ENCODE measurements around the gene SLC2A5. TPM values are rescaled to one million over a fixed set of nuclear protein-coding genes. Genes with fewer than 3 reads are reported as not detected.

Gene SLC2A5
- total RNA-seq, 2 experiments from 2014 or later: not detected

DNA sequence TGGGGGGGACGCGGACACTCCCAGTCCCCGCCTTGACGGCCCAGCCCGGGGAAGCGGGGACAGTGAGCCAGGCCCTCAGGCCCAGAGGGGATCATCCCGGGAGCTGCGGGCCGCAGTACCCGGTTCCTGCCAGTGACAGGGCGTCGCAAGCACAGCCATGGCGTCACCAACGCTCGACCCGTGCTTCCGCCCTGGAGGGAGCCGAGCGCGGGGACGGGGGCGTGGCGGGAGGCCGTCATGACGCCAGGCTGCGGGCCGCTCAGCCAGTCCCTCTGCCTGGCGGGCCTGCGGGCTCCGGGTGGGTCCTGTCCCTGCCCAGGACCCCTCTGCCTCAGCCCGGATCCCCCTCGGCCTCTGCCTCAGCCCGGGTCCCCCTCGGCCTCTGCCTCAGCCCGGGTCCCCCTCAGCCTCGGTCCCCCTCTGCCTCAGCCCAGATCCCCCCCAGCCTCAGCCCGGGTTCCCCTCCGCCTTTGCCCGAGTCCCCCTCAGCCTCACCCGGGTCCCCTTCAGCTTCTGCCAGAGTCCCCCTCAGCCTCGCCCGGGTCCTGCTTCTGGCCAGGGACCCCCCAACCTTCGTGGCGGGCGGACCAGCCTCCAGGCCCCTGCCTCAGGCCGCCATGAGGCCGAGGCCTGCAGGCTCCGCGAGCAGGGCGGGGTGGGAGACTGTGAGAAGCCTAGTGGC, 2.3 kb upstream of the SLC2A5 start:
- H3K27ac Mint-ChIP-seq: no peak overlapping the region
- CTCF ChIA-PET: interaction anchor here (0.7 kb wide), 1 partner anchor 70 kb away, joined by 3 read pairs; no protein-coding TSS in a partner anchor
- H3K9me3 Mint-ChIP-seq: no peaks in the 10 kb centered on the region
- TF ChIP-seq, protein P1, sequence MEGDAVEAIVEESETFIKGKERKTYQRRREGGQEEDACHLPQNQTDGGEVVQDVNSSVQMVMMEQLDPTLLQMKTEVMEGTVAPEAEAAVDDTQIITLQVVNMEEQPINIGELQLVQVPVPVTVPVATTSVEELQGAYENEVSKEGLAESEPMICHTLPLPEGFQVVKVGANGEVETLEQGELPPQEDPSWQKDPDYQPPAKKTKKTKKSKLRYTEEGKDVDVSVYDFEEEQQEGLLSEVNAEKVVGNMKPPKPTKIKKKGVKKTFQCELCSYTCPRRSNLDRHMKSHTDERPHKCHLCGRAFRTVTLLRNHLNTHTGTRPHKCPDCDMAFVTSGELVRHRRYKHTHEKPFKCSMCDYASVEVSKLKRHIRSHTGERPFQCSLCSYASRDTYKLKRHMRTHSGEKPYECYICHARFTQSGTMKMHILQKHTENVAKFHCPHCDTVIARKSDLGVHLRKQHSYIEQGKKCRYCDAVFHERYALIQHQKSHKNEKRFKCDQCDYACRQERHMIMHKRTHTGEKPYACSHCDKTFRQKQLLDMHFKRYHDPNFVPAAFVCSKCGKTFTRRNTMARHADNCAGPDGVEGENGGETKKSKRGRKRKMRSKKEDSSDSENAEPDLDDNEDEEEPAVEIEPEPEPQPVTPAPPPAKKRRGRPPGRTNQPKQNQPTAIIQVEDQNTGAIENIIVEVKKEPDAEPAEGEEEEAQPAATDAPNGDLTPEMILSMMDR (IDR thresholded peaks at IDR 0.05): no peak
- H3K4me3 Mint-ChIP-seq: no peak overlapping the region
- no peaks in the 10 kb centered on the region for H3K36me3 Mint-ChIP-seq (ENCODE audit: low read depth)
- no peaks in the 10 kb centered on the region for H3K4me1 Mint-ChIP-seq (ENCODE audit: low read depth)
- POLR2A ChIA-PET: no interaction called here
- DNase-seq (no peak), ATAC-seq (no peak)
- peaks cover 16% of the 10 kb centered on the region for H3K27me3 Mint-ChIP-seq
- intact Hi-C loops (cut with micrococcal nuclease): no loop called here

DNA sequence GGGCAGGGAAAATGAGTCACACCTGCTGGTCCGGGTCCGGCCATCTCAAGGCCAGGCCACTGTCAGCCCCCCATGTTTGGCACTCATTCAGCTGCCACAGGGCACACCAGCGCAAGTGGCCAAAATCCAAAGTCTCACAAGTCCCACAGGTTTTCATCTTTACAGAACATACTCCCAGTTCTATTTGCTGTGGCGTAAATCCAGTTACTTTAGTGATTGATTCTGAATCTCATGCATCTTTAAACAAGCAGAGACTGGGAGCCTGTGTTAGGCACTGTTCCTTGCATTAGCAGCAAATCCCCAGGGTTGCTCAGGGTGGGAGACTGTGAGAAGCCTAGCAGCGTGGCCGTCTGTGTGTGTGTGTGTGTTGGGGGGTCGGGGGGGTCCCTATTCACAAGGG, 1.1 kb upstream of the SLC2A5 start:
- Mint-ChIP-seq H3K27ac (no peak overlapping the region), H3K27me3 (peaks cover 9% of the 10 kb centered on the region), H3K9me3 (no peaks in the 10 kb centered on the region), H3K4me3 (no peak overlapping the region), H3K36me3 (ENCODE audit: low read depth) (no peaks in the 10 kb centered on the region), H3K4me1 (ENCODE audit: low read depth) (no peaks in the 10 kb centered on the region)
- DNase-seq (no peak), ATAC-seq (no peak)
- intact Hi-C loops (cut with micrococcal nuclease): no loop called here
- ChIA-PET POLR2A (no interaction called here), CTCF (interaction anchor here (1.0 kb wide), 2 partner anchors 40 to 65 kb away, joined by 3 read pairs; no protein-coding TSS in a partner anchor)
- TF ChIP-seq, protein P1 (IDR thresholded peaks at IDR 0.05): no peak

DNA sequence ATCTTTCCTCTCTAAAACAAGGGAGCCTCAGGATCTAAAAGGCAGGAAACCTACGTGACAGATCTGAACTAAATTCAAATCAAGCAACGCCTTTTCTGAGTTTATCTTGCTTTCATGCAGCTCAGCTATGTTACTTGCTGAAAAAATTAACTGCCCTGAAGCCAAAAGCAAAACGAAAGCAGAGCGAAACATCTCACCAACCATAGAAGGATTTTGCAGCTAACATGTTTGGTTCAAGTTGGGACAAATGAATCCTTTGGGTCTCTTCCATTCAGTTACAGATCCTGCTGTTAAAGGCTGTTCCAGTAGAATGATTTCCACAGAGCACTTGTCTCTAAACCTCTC, 482 bp downstream of the SLC2A5 start:
- intact Hi-C loops (cut with micrococcal nuclease): no loop called here
- TF ChIP-seq, protein P1 (IDR thresholded peaks at IDR 0.05): no peak
- Mint-ChIP-seq H3K4me3 (no peak overlapping the region), H3K36me3 (ENCODE audit: low read depth) (no peaks in the 10 kb centered on the region), H3K9me3 (no peaks in the 10 kb centered on the region), H3K4me1 (ENCODE audit: low read depth) (no peaks in the 10 kb centered on the region), H3K27me3 (peaks cover under 1% of the 10 kb centered on the region), H3K27ac (no peak overlapping the region)
- CTCF ChIA-PET: no interaction called here
- POLR2A ChIA-PET: no interaction called here
- no peak for ATAC-seq
- DNase-seq: no peak

DNA sequence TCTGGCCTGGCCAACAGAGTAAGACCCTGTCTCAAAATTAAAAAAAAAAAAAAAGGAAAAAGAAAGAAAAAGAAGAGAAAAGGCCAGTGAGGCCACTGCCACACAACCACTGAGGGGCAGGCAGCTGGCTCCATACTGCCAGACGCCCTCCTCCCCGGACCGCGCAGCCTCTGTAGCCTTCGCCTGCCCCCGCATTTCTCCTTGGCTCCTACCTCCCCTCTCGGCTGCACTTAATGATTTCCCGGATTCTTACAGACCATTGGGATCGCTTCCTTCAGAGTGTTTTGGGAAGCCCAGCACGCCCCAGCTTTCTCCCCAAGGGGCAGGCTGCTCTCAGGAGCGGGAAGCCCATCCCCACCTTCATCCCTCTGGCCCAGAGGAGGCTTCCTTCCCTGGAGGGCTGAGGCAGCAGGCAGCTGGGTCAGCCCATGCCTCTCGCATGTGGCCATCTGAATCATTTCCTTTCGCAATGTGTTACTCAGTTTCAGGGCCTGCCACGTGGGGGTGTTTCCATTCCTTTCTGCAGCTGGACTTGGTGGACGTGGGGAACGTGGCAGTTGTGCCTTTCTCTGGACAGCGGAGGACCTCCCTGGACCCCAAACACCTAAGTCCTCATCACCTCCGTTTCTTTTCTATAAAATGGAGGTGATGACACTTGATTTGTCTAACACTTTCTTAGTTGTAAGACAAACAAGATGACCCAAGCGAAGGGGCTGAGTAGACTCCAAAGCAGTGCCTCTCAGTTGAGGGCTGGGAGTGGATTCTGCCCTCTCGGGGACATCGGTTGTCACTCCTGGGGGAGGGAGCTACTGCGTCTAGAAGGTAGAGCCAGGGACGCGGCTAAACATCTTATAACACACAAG, 2.3 kb downstream of the SLC2A5 start:
- no peaks in the 10 kb centered on the region for H3K9me3 Mint-ChIP-seq
- DNase-seq (no peak), ATAC-seq (no peak)
- H3K4me1 Mint-ChIP-seq (ENCODE audit: low read depth): no peaks in the 10 kb centered on the region
- ChIA-PET POLR2A (no interaction called here), CTCF (interaction anchor here (3.0 kb wide), 1 partner anchor 62 kb away, joined by 7 read pairs; no protein-coding TSS in a partner anchor)
- H3K27ac Mint-ChIP-seq: no peak overlapping the region
- intact Hi-C loops (cut with micrococcal nuclease): no loop called here
- no peak overlapping the region for H3K4me3 Mint-ChIP-seq
- TF ChIP-seq, protein P1 (IDR thresholded peaks at IDR 0.05): no peak
- no peaks in the 10 kb centered on the region for H3K27me3 Mint-ChIP-seq
- H3K36me3 Mint-ChIP-seq (ENCODE audit: low read depth): no peaks in the 10 kb centered on the region

DNA sequence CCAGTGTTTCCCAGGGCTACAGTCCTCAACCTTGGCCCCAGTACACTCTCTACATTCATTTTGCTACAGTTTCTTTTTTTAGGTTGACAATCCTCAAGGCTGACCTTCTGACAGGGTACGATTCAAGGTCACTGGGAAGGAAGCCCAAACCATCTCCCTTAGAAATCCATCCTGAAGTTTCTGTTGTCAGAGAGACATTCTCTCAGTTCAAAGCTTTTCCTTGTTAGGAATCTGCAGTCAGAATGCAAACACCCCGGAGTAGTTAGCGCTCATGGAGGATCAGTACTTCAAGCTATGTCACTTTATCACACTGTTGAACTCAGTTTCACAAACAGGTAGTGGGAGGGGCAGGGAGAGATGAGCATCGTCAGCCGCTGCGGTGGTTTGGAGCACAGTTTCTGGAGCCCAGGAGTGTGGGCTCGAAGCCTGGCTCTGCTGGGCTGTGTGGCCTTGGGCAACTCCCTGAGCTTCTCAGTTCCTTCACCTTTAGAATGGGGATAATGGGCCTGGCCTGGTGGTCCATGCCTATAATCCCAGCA, 4.2 kb downstream of the SLC2A5 start:
- TF ChIP-seq, protein P1 (IDR thresholded peaks at IDR 0.05): no peak
- Mint-ChIP-seq H3K4me3 (no peak overlapping the region), H3K4me1 (ENCODE audit: low read depth) (no peaks in the 10 kb centered on the region), H3K9me3 (no peaks in the 10 kb centered on the region), H3K27me3 (no peaks in the 10 kb centered on the region), H3K36me3 (ENCODE audit: low read depth) (no peaks in the 10 kb centered on the region), H3K27ac (no peak overlapping the region)
- DNase-seq (no peak), ATAC-seq (no peak)
- intact Hi-C loops (cut with micrococcal nuclease): no loop called here
- ChIA-PET CTCF (interaction anchor here (3.0 kb wide), 1 partner anchor 60 kb away, joined by 7 read pairs; no protein-coding TSS in a partner anchor), POLR2A (no interaction called here)
